ENCODE results near the gene MYLK4. TPM values are rescaled to one million over a fixed set of nuclear protein-coding genes. Genes with fewer than 3 reads are reported as not detected.
"Not testable (repeated sequence)": the region's sequence is repeated elsewhere in the genome, so short reads cannot be mapped to it uniquely, and the experiment has no call there.

Gene MYLK4
- total and polyA plus RNA-seq, 8 donors = 0.52 to 1.8 (median 1.2) TPM

- peak overlapping the region; percentile 94 to 97 for H3K27ac ChIP-seq
- peak in 1 of 4 donors; percentile 76 for DNase-seq
Measured at GRCh38 chr6:2763876-2764540, 13.3 kb upstream of the MYLK4 start.

GRCh38 chr6:2763345-2763841, 12.7 kb upstream of the MYLK4 start:
- Histone ChIP-seq H3K4me3 (peak overlapping the region in 1 of 2 donors; percentile 89), H3K36me3 (no peaks in the 10 kb centered on the region), H3K27ac (peak overlapping the region in 1 of 2 donors; percentile 97), H3K27me3 (no peaks in the 10 kb centered on the region), H3K9me3 (no peaks in the 10 kb centered on the region), H3K4me1 (peaks cover 10 to 28% of the 10 kb centered on the region in 2 donors)
- ATAC-seq = no peak
- DNase-seq = peak in 2 of 4 donors; percentile 63 to 87
- intact Hi-C loops (cut with DNase I) = no loop called here
- TF ChIP-seq CTCF (IDR thresholded peaks at IDR 0.05) = no peak

More at GRCh38 chr6:2763876-2764540, 13.3 kb upstream of the MYLK4 start:
- intact Hi-C loops (cut with DNase I) = no loop called here
- peaks cover 14 to 34% of the 10 kb centered on the region in 2 donors for H3K4me1 ChIP-seq
- H3K27me3 ChIP-seq = no peaks in the 10 kb centered on the region
- no peak for ATAC-seq
- no peaks in the 10 kb centered on the region for H3K36me3 ChIP-seq
- no peaks in the 10 kb centered on the region for H3K9me3 ChIP-seq
- TF ChIP-seq CTCF (IDR thresholded peaks at IDR 0.05) = no peak
- peak overlapping the region in 1 of 2 donors; percentile 89 for H3K4me3 ChIP-seq

GRCh38 chr6:2762868-2763267, 12.1 kb upstream of the MYLK4 start:
- ATAC-seq; H3K27ac ChIP-seq; DNase-seq; H3K4me3 ChIP-seq; intact Hi-C loops (cut with DNase I); H3K27me3 ChIP-seq; H3K9me3 ChIP-seq; H3K36me3 ChIP-seq: not testable (repeated sequence)
- peaks cover 4 to 23% of the 10 kb centered on the region in 2 donors for H3K4me1 ChIP-seq

GRCh38 chr6:2760882-2761842, 10.4 kb upstream of the MYLK4 start:
- no peak for DNase-seq
- TF ChIP-seq CTCF (IDR thresholded peaks at IDR 0.05) = peak; percentile 43 to 45
- peaks cover 0 to 8% of the 10 kb centered on the region in 2 donors for H3K4me1 ChIP-seq
- no peaks in the 10 kb centered on the region for H3K36me3 ChIP-seq
- H3K9me3 ChIP-seq = no peaks in the 10 kb centered on the region
- no peak overlapping the region for H3K27ac ChIP-seq
- no peaks in the 10 kb centered on the region for H3K27me3 ChIP-seq
- H3K4me3 ChIP-seq = no peak overlapping the region
- intact Hi-C loops (cut with DNase I) = no loop called here
- ATAC-seq = no peak

- ATAC-seq (no peak), DNase-seq (no peak)
- Histone ChIP-seq H3K36me3 (no peaks in the 10 kb centered on the region), H3K9me3 (no peaks in the 10 kb centered on the region), H3K27me3 (no peaks in the 10 kb centered on the region), H3K4me3 (no peak overlapping the region), H3K4me1 (peaks cover 0 to 3% of the 10 kb centered on the region in 2 donors), H3K27ac (no peak overlapping the region)
- intact Hi-C loops (cut with DNase I) = no loop called here
- no peak for TF ChIP-seq CTCF (IDR thresholded peaks at IDR 0.05)
Measured at GRCh38 chr6:2758980-2759379, 8.3 kb upstream of the MYLK4 start.

All from left lung (tissue), 10 donors.